ENCODE measurements around the gene DCAF4. TPM values are rescaled to one million over a fixed set of nuclear protein-coding genes. Genes with fewer than 3 reads are reported as not detected.
"Not testable (repeated sequence)": the region's sequence is repeated elsewhere in the genome, so short reads cannot be mapped to it uniquely, and the experiment has no call there.

The DCAF4 gene
- total RNA-seq, 1 donor from 2014 or later: 14.3 TPM

GRCh38 chr14:72947366-72948160, 21.3 kb downstream of the DCAF4 start:
- H3K36me3 Mint-ChIP-seq (ENCODE audit: unreplicated experiment): peaks cover 17% of the 10 kb centered on the region
- no peak overlapping the region for H3K4me3 Mint-ChIP-seq (ENCODE audit: unreplicated experiment)
- peaks cover 2% of the 10 kb centered on the region for H3K4me1 Mint-ChIP-seq (ENCODE audit: unreplicated experiment)
- no peak overlapping the region for H3K27ac Mint-ChIP-seq (ENCODE audit: unreplicated experiment)
- no peak for DNase-seq (ENCODE audit: extremely low spot score, unreplicated experiment)
- TF ChIP-seq CTCF (IDR thresholded peaks at IDR 0.05): no peak
- H3K27me3 Mint-ChIP-seq (ENCODE audit: unreplicated experiment): no peaks in the 10 kb centered on the region
- H3K9me3 Mint-ChIP-seq (ENCODE audit: unreplicated experiment): no peaks in the 10 kb centered on the region

GRCh38 chr14:72948481-72949138, 22.3 kb downstream of the DCAF4 start:
- H3K4me3 Mint-ChIP-seq (ENCODE audit: unreplicated experiment): no peak overlapping the region
- H3K36me3 Mint-ChIP-seq (ENCODE audit: unreplicated experiment): peaks cover 11% of the 10 kb centered on the region
- DNase-seq (ENCODE audit: extremely low spot score, unreplicated experiment): no peak
- peaks cover 2% of the 10 kb centered on the region for H3K4me1 Mint-ChIP-seq (ENCODE audit: unreplicated experiment)
- TF ChIP-seq CTCF (IDR thresholded peaks at IDR 0.05): peak; percentile 92
- H3K9me3 Mint-ChIP-seq (ENCODE audit: unreplicated experiment): no peaks in the 10 kb centered on the region
- H3K27me3 Mint-ChIP-seq (ENCODE audit: unreplicated experiment): no peaks in the 10 kb centered on the region
- no peak overlapping the region for H3K27ac Mint-ChIP-seq (ENCODE audit: unreplicated experiment)

- H3K27ac Mint-ChIP-seq (ENCODE audit: unreplicated experiment): no peak overlapping the region
- H3K4me3 Mint-ChIP-seq (ENCODE audit: unreplicated experiment): no peak overlapping the region
- no peak for DNase-seq (ENCODE audit: extremely low spot score, unreplicated experiment)
- H3K4me1 Mint-ChIP-seq (ENCODE audit: unreplicated experiment): no peaks in the 10 kb centered on the region
- H3K36me3 Mint-ChIP-seq (ENCODE audit: unreplicated experiment): peaks cover 16% of the 10 kb centered on the region
- no peaks in the 10 kb centered on the region for H3K9me3 Mint-ChIP-seq (ENCODE audit: unreplicated experiment)
- no peak for TF ChIP-seq CTCF (IDR thresholded peaks at IDR 0.05)
- H3K27me3 Mint-ChIP-seq (ENCODE audit: unreplicated experiment): no peaks in the 10 kb centered on the region
These were observed 25.9 kb downstream of the DCAF4 start for GRCh38 chr14:72952171-72952570.

GRCh38 chr14:72956741-72957140, 30.5 kb downstream of the DCAF4 start:
- H3K27me3 Mint-ChIP-seq (ENCODE audit: unreplicated experiment); H3K27ac Mint-ChIP-seq (ENCODE audit: unreplicated experiment); H3K9me3 Mint-ChIP-seq (ENCODE audit: unreplicated experiment): not testable (repeated sequence)

GRCh38 chr14:72957213-72957612, 30.9 kb downstream of the DCAF4 start:
- no peak for DNase-seq (ENCODE audit: extremely low spot score, unreplicated experiment)
- peaks cover 33% of the 10 kb centered on the region for H3K36me3 Mint-ChIP-seq (ENCODE audit: unreplicated experiment)
- no peaks in the 10 kb centered on the region for H3K27me3 Mint-ChIP-seq (ENCODE audit: unreplicated experiment)
- H3K27ac Mint-ChIP-seq (ENCODE audit: unreplicated experiment): no peak overlapping the region
- TF ChIP-seq CTCF (IDR thresholded peaks at IDR 0.05): no peak
- peaks cover 7% of the 10 kb centered on the region for H3K4me1 Mint-ChIP-seq (ENCODE audit: unreplicated experiment)
- no peaks in the 10 kb centered on the region for H3K9me3 Mint-ChIP-seq (ENCODE audit: unreplicated experiment)
- no peak overlapping the region for H3K4me3 Mint-ChIP-seq (ENCODE audit: unreplicated experiment)

More at GRCh38 chr14:72956741-72957140, 30.5 kb downstream of the DCAF4 start:
- H3K36me3 Mint-ChIP-seq (ENCODE audit: unreplicated experiment): peaks cover 37% of the 10 kb centered on the region
- H3K4me3 Mint-ChIP-seq (ENCODE audit: unreplicated experiment); DNase-seq (ENCODE audit: extremely low spot score, unreplicated experiment); H3K4me1 Mint-ChIP-seq (ENCODE audit: unreplicated experiment): not testable (repeated sequence)
